Gastrocnemius medialis (tissue), 4 donors: ENCODE measurements around the gene FAM8A1. TPM values are rescaled to one million over a fixed set of nuclear protein-coding genes. Genes with fewer than 3 reads are reported as not detected.
A peak's percentile ranks its signal among the peaks of the same experiment; 100 is the strongest.

Experiments
- ATAC-seq, 2 donors: fragments of 150-250 bp; one replicate each; pipeline ENCODE4 v1.9.1; 2016
- DNase-seq, 2 donors: peaks; one replicate each; pipeline ENCODE4 v3.0.0-alpha.2; 2019
- H3K27ac ChIP-seq, 4 donors: fragments of 200-600 bp; sonication (generic); 1 replicate in 1 of 4; 2 replicates in 3 of 4; pipeline ENCODE4 v1.5.1; 2016 to 2018; ENCODE audit warnings: mild to moderate bottlenecking in 2 of 4, moderate library complexity in 1 of 4
- H3K27me3 ChIP-seq, 3 donors: fragments of 200-600 bp; sonication (generic) in 2 of 3; 1 replicate in 1 of 3; 2 replicates in 2 of 3; pipeline versions ENCODE4 v1.5.1 to v1.6.0; 2016 to 2019; ENCODE audit warnings: mild to moderate bottlenecking in 1 of 3, moderate library complexity in 1 of 3
- H3K36me3 ChIP-seq, 2 donors: fragments of 200-600 bp; sonication (generic) in 1 of 2; one replicate each; pipeline ENCODE4 v1.5.1; 2017 to 2018
- H3K4me1 ChIP-seq, 2 donors: fragments of 200-600 bp; sonication (generic) in 1 of 2; one replicate each; pipeline ENCODE4 v1.5.1; 2016 to 2017; ENCODE audit warnings: mild to moderate bottlenecking in 2 of 2
- H3K4me3 ChIP-seq, 4 donors: fragments of 200-600 bp; sonication (generic) in 3 of 4; 1 replicate in 1 of 4; 2 replicates in 3 of 4; pipeline ENCODE4 v1.5.1; 2016 to 2019; ENCODE audit warnings: mild to moderate bottlenecking in 2 of 4
- H3K9me3 ChIP-seq, 3 donors: fragments of 200-600 bp; sonication (generic) in 2 of 3; 1 replicate in 1 of 3; 2 replicates in 2 of 3; pipeline ENCODE4 v1.5.1; 2016 to 2019
- POLR2A ChIP-seq, 2 donors: fragments of 450-650 bp; IDR thresholded peaks; one replicate each; pipeline ENCODE4 v1.6.1; 2017; ENCODE audit warnings: antibody characterized with exemption in 2 of 2, mild to moderate bottlenecking in 2 of 2, moderate library complexity in 2 of 2
- in situ Hi-C, 4 donors: fragments of 200-750 bp; cut with MboI; loops; one replicate each; pipeline versions ENCODE4 v1.15.0 to v1.8.0; 2017; ENCODE audit warnings: low sequenced_read_pairs in 4 of 4
- intact Hi-C: fragments of 100-400 bp; cut with DNase I; formaldehyde crosslinking; loops from one replicate; pipeline ENCODE4 v1.15.1; 2023; ENCODE audit warnings: low total_unique reads
- total RNA-seq, 4 donors: library from RNA; depleted of rRNA; stranded (reverse); fragments of >200 nt; gene quantifications; one replicate each; pipeline versions ENCODE4 v1.1.0 to v1.2.3, GENCODE V29; 2016
- TF ChIP-seq, protein P1 (sequence below), 5 experiments: fragments of 450-650 bp in 3 of 5; fragments of 200-600 bp in 2 of 5; sonication (generic) in 2 of 5; IDR thresholded peaks in 4 of 5; conservative IDR thresholded peaks in 1 of 5; 1 replicate in 4 of 5; 2 replicates in 1 of 5; pipeline ENCODE4 v1.5.1; 2016 to 2019; ENCODE audit warnings: antibody characterized with exemption in 5 of 5, mild to moderate bottlenecking in 3 of 5, moderate library complexity in 3 of 5

The FAM8A1 gene
- total RNA-seq, 4 donors from 2014 or later = 22.7 to 37.3 (median 27.5) TPM

DNA sequence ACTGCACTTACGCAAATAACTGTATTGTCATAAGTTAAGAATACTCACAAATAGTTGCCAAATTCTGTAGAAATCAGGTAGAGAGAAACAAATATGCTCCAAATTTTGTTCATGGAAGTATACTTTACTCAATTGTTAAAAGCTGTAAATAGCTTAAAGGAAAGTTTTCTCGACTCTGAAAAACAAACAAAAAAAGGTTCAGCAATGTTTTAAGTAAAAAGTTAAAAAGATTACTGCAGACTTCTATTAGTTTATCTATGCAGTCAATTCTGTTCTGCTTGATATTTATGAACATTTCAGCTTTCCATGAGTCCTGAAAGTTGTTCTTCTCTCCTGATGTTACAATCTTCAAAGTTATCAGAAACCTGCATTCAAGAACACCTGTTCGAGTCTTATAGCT is 37.5 kb upstream of the FAM8A1 start:
- Histone ChIP-seq H3K36me3 (no peaks in the 10 kb centered on the region), H3K4me1 (no peaks in the 10 kb centered on the region), H3K9me3 (no peaks in the 10 kb centered on the region), H3K4me3 (no peak overlapping the region), H3K27me3 (no peaks in the 10 kb centered on the region), H3K27ac (no peak overlapping the region)
- in situ Hi-C loops = no loop called here
- intact Hi-C loops = no loop called here
- DNase-seq = no peak
- ATAC-seq = no peak
- no peak for TF ChIP-seq POLR2A (IDR thresholded peaks at IDR 0.05)
- TF ChIP-seq, protein P1, sequence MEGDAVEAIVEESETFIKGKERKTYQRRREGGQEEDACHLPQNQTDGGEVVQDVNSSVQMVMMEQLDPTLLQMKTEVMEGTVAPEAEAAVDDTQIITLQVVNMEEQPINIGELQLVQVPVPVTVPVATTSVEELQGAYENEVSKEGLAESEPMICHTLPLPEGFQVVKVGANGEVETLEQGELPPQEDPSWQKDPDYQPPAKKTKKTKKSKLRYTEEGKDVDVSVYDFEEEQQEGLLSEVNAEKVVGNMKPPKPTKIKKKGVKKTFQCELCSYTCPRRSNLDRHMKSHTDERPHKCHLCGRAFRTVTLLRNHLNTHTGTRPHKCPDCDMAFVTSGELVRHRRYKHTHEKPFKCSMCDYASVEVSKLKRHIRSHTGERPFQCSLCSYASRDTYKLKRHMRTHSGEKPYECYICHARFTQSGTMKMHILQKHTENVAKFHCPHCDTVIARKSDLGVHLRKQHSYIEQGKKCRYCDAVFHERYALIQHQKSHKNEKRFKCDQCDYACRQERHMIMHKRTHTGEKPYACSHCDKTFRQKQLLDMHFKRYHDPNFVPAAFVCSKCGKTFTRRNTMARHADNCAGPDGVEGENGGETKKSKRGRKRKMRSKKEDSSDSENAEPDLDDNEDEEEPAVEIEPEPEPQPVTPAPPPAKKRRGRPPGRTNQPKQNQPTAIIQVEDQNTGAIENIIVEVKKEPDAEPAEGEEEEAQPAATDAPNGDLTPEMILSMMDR (IDR thresholded peaks at IDR 0.05 in 4 of 5, conservative IDR thresholded peaks at IDR 0.05 in 1 of 5) = no peak

DNA sequence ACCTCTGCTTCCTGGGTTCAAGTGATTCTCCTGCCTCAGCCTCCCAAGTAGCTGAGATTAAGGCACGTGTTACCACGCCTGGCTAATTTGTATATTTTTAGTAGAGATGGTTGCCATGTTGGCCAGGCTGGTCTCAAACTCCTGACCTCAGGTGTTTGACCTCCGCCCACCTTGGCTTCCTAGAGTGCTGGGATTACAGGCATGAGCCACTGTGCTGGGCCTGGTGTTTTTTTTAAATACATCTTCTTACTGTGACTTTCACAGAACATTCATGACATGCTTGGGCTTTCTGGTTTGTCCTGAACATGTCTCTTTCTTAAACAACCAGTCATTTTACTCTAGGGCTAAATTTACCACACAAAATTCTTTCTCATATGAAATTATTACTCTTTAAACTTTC is 34.7 kb upstream of the FAM8A1 start:
- H3K27me3 ChIP-seq = no peaks in the 10 kb centered on the region
- ATAC-seq (no peak), DNase-seq (no peak)
- H3K4me3 ChIP-seq = no peak overlapping the region
- no peak for TF ChIP-seq POLR2A (IDR thresholded peaks at IDR 0.05)
- TF ChIP-seq, protein P1 (IDR thresholded peaks at IDR 0.05 in 4 of 5, conservative IDR thresholded peaks at IDR 0.05 in 1 of 5) = no peak
- no peaks in the 10 kb centered on the region for H3K9me3 ChIP-seq
- H3K27ac ChIP-seq = no peak overlapping the region
- in situ Hi-C loops (no loop called here), intact Hi-C loops (no loop called here)
- H3K36me3 ChIP-seq = no peaks in the 10 kb centered on the region
- no peaks in the 10 kb centered on the region for H3K4me1 ChIP-seq

DNA sequence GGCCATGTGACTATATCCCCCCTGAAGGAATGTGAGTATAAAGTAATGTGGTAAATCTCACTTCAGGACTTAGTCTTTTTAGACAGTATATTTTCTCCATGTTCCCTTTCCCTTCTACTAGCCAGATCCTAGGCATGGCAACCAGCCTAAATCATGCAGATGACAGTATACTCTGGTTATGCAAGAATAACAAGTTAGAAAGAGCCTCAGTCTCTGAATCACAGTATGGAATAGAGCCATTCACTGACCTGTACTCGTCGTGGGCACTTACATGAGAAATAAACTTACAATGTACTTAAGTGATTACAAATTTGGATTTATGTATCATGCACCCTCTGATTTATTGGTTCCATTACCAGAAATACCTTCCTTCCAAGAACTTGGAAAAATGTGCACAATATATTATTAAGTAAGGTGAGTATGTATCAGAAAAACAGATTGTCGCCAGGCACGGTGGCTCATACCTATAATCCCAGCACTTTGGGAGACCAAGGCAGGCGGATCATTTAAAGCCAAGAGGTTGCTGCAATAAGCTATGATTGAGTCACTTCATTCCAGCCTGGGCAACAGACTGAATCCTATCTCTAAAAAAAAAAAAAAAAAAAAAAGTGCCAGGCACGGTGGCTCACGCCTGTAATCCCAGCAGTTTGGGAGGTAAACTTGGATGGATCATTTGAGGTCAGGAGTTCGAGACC is 25.1 kb upstream of the FAM8A1 start:
- Histone ChIP-seq H3K4me3 (no peak overlapping the region), H3K27me3 (no peaks in the 10 kb centered on the region), H3K4me1 (no peaks in the 10 kb centered on the region), H3K36me3 (no peaks in the 10 kb centered on the region), H3K9me3 (no peaks in the 10 kb centered on the region), H3K27ac (no peak overlapping the region)
- in situ Hi-C loops = loop anchor here in 1 of 4 donors (10.0 kb wide), 1 partner anchor 420 kb away; no protein-coding TSS in a partner anchor
- ATAC-seq (peak; percentile 82 to 86), DNase-seq (no peak)
- no peak for TF ChIP-seq POLR2A (IDR thresholded peaks at IDR 0.05)
- TF ChIP-seq, protein P1 (IDR thresholded peaks at IDR 0.05 in 4 of 5, conservative IDR thresholded peaks at IDR 0.05 in 1 of 5) = no peak
- intact Hi-C loops = no loop called here

DNA sequence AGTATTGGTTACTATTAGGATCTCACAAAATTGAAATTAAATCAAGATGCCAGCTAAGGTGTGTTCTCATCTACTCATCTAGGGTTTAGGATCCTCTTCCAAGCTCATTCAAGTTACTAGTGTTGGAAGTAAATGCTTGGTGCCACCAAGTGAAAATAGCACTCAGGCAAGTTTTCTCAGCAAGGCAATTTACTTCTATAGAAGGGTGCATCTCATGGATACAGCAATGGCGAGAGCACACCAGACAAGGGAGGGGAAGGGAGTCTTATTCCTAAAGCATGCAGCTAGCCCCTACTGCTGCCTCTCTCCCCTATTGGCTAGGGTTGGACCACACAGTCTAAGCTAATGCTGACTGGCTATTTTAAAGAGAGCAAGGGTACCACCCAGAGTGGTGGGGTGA is 23.0 kb upstream of the FAM8A1 start:
- in situ Hi-C loops = loop anchor here in 1 of 4 donors (10.0 kb wide), 1 partner anchor 422 kb away; no protein-coding TSS in a partner anchor
- TF ChIP-seq, protein P1 (IDR thresholded peaks at IDR 0.05 in 4 of 5, conservative IDR thresholded peaks at IDR 0.05 in 1 of 5) = no peak
- no peak for TF ChIP-seq POLR2A (IDR thresholded peaks at IDR 0.05)
- Histone ChIP-seq H3K4me1 (no peaks in the 10 kb centered on the region), H3K9me3 (no peaks in the 10 kb centered on the region), H3K36me3 (no peaks in the 10 kb centered on the region), H3K27ac (no peak overlapping the region), H3K27me3 (no peaks in the 10 kb centered on the region), H3K4me3 (no peak overlapping the region)
- intact Hi-C loops = no loop called here
- DNase-seq (no peak), ATAC-seq (no peak)
